ENCODE results near the gene CHD5. TPM values are rescaled to one million over a fixed set of nuclear protein-coding genes. Genes with fewer than 3 reads are reported as not detected.
"Not testable (repeated sequence)": the region's sequence is repeated elsewhere in the genome, so short reads cannot be mapped to it uniquely, and the experiment has no call there.

The CHD5 gene
- under 1 TPM; 0.12 to 0.39 TPM for total RNA-seq
- long read RNA-seq, result 0 reads

GRCh38 chr1:6180268-6180706 lies at the start of gene CHD5:
Gene CHD5 (minus strand): TSS chr1:6180321. CDS start chr1:6180023, 298 bp downstream.
- intact Hi-C loops (cut with DNase I), result no loop called here
- ATAC-seq, result peak in 1 of 2 donors; percentile 34
- DNase-seq, result no peak

GRCh38 chr1:6225651-6226050 lies 45.5 kb upstream of the CHD5 start:
- ATAC-seq (no peak), DNase-seq (no peak)
- intact Hi-C loops (cut with DNase I), result no loop called here

GRCh38 chr1:6224718-6225117 lies 44.6 kb upstream of the CHD5 start:
- DNase-seq, result no peak
- intact Hi-C loops (cut with DNase I), result no loop called here
- peak in 1 of 2 donors; percentile 9 for ATAC-seq

GRCh38 chr1:6223617-6224016 lies 43.5 kb upstream of the CHD5 start:
- DNase-seq (peak; percentile 65), ATAC-seq (peak; percentile 77 to 82)
- intact Hi-C loops (cut with DNase I), result no loop called here

- DNase-seq, result peak; percentile 90
- peak; percentile 77 to 78 for ATAC-seq
- intact Hi-C loops (cut with DNase I), result no loop called here
Observed at GRCh38 chr1:6222636-6223035, 42.5 kb upstream of the CHD5 start.

GRCh38 chr1:6221210-6221784 lies 41.2 kb upstream of the CHD5 start:
- ATAC-seq, result no peak
- intact Hi-C loops (cut with DNase I), result no loop called here
- DNase-seq, result no peak

GRCh38 chr1:6220236-6220635 lies 40.1 kb upstream of the CHD5 start:
- no peak for DNase-seq
- ATAC-seq, result no peak
- intact Hi-C loops (cut with DNase I), result no loop called here

- ATAC-seq; DNase-seq; intact Hi-C loops (cut with DNase I): not testable (repeated sequence)
Observed at GRCh38 chr1:6219641-6220040, 39.5 kb upstream of the CHD5 start.

GRCh38 chr1:6218375-6219164 lies 38.4 kb upstream of the CHD5 start:
- intact Hi-C loops (cut with DNase I), result no loop called here
- ATAC-seq (no peak), DNase-seq (no peak)

- ATAC-seq (no peak), DNase-seq (no peak)
Observed at GRCh38 chr1:6212193-6212959, 32.3 kb upstream of the CHD5 start.

GRCh38 chr1:6211731-6212130 lies 31.6 kb upstream of the CHD5 start:
- DNase-seq, result no peak
- no peak for ATAC-seq
- intact Hi-C loops (cut with DNase I), result no loop called here

More at GRCh38 chr1:6212193-6212959, 32.3 kb upstream of the CHD5 start:
- intact Hi-C loops (cut with DNase I), result no loop called here

GRCh38 chr1:6210591-6211355 lies 30.7 kb upstream of the CHD5 start:
- DNase-seq, result no peak
- ATAC-seq, result no peak
- intact Hi-C loops (cut with DNase I), result no loop called here

GRCh38 chr1:6209661-6210580 lies 29.8 kb upstream of the CHD5 start:
- DNase-seq (no peak), ATAC-seq (no peak)
- intact Hi-C loops (cut with DNase I), result loop anchor here in 1 of 2 donors (5.0 kb wide), 1 partner anchor 32 kb away; the partner anchor contains the start of gene HES3

GRCh38 chr1:6208723-6209660 lies 28.9 kb upstream of the CHD5 start:
- intact Hi-C loops (cut with DNase I), result loop anchor here in 1 of 2 donors (5.0 kb wide), 1 partner anchor 33 kb away; the partner anchor contains the start of gene HES3
- ATAC-seq (peak; percentile 47 to 52), DNase-seq (peak; percentile 61)

- ATAC-seq, result no peak
- DNase-seq, result no peak
- intact Hi-C loops (cut with DNase I), result loop anchor here in 1 of 2 donors (5.0 kb wide), 1 partner anchor 34 kb away; the partner anchor contains the start of gene HES3
Observed at GRCh38 chr1:6207921-6208320, 27.8 kb upstream of the CHD5 start.

GRCh38 chr1:6207075-6207885 lies 27.2 kb upstream of the CHD5 start:
- ATAC-seq (peak in 1 of 2 donors; percentile 5), DNase-seq (no peak)
- intact Hi-C loops (cut with DNase I), result loop anchor here in 1 of 2 donors (5.0 kb wide), 1 partner anchor 35 kb away; the partner anchor contains the start of gene HES3

Data from left cardiac atrium (tissue), 4 donors.